IMR-90 (cell line): ENCODE measurements around the gene ZMIZ1. TPM values are rescaled to one million over a fixed set of nuclear protein-coding genes. Genes with fewer than 3 reads are reported as not detected.

Experiments
- ATAC-seq: fragments of 200-7000 bp; cut with Tn5 transposase; 2 replicates; pipeline ENCODE4 v1.9.1; 2020; ENCODE audit warnings: low read depth, mild to moderate bottlenecking, moderate library complexity
- BruUV-seq: library from RNA; stranded (reverse); fragments of 400-500 nt; replicated peaks from 2 replicates; lab custom pipeline; 2021; lab: Mats Ljungman, UMichigan
- CTCF ChIA-PET: fragments of 300-600 bp; formaldehyde crosslinking; extraction: SDS; loops from one replicate; lab custom pipeline; 2021; ENCODE audit warnings: antibody characterized with exemption; lab: Yijun Ruan, JAX
- POLR2A ChIA-PET: fragments of 300-600 bp; sonication (Branson Sonifier 250); formaldehyde crosslinking; loops from one replicate; lab custom pipeline; 2022; ENCODE audit warnings: antibody characterized with exemption; ENCODE audit not compliant: unreplicated experiment; lab: Charles Lee
- DNase-seq: peaks from one replicate; pipeline ENCODE4 v3.0.0; 2013
- H2AFZ ChIP-seq: replicated peaks from 2 replicates; pipeline ENCODE3; 2013; ENCODE audit warnings: low read length, mild to moderate bottlenecking; ENCODE audit not compliant: poor library complexity
- H2AK5ac ChIP-seq: 2 replicates; pipeline ENCODE4 v1.6.1; 2013; ENCODE audit warnings: low read depth, low read length, inconsistent platforms
- H2AK9ac ChIP-seq: replicated peaks from 2 replicates; pipeline ENCODE3; 2013; ENCODE audit warnings: mild to moderate bottlenecking, low read depth, low read length, moderate library complexity; ENCODE audit not compliant: poor library complexity
- H2BK120ac ChIP-seq: 2 replicates; pipeline ENCODE4 v1.6.1; 2013; ENCODE audit warnings: low read depth, low read length, inconsistent platforms
- H2BK15ac ChIP-seq: 3 replicates; pipeline ENCODE4 v1.6.1; 2013; ENCODE audit warnings: low read depth, low read length, inconsistent platforms
- H2BK20ac ChIP-seq: 2 replicates; pipeline ENCODE4 v1.6.1; 2013; ENCODE audit warnings: low read depth, mild to moderate bottlenecking, inconsistent platforms, low read length, moderate library complexity
- H2BK5ac ChIP-seq: 2 replicates; pipeline ENCODE4 v1.6.1; 2013; ENCODE audit warnings: mild to moderate bottlenecking, low read depth, low read length, inconsistent platforms; ENCODE audit not compliant: poor library complexity, severe bottlenecking
- H3K14ac ChIP-seq: replicated peaks from 2 replicates; pipeline ENCODE4 v1.6.1; 2013; ENCODE audit warnings: low read depth, low read length, inconsistent platforms
- H3K18ac ChIP-seq: 2 replicates; pipeline ENCODE4 v1.6.1; 2013; ENCODE audit warnings: low read depth, low read length, control low read depth
- H3K23ac ChIP-seq: 2 replicates; pipeline ENCODE4 v1.6.1; 2013; ENCODE audit warnings: low read depth, low read length, inconsistent platforms
- H3K27ac ChIP-seq: 2 replicates; pipeline ENCODE4 v1.5.1; 2013; ENCODE audit warnings: mild to moderate bottlenecking, control low read depth, low read length; ENCODE audit not compliant: insufficient read depth
- H3K27me3 ChIP-seq: 2 replicates; pipeline ENCODE4 v1.6.1; 2013; ENCODE audit warnings: low read length; ENCODE audit not compliant: control insufficient read depth, insufficient read depth
- H3K36me3 ChIP-seq: 2 replicates; pipeline ENCODE4 v1.6.1; 2013; ENCODE audit warnings: low read length, mixed read lengths; ENCODE audit not compliant: control insufficient read depth, insufficient read depth
- H3K4ac ChIP-seq: 2 replicates; pipeline ENCODE4 v1.6.1; 2013; ENCODE audit warnings: low read depth, low read length, inconsistent platforms
- H3K4me1 ChIP-seq: 2 replicates; pipeline ENCODE4 v1.6.1; 2013; ENCODE audit warnings: low read length, mixed read lengths; ENCODE audit not compliant: control insufficient read depth, insufficient read depth
- H3K4me2 ChIP-seq: 2 replicates; pipeline ENCODE4 v1.6.1; 2013; ENCODE audit warnings: low read depth, mild to moderate bottlenecking, control low read depth, low read length, moderate library complexity
- H3K4me3 ChIP-seq: 2 replicates; pipeline ENCODE4 v1.5.1; 2013; ENCODE audit warnings: low read depth, mild to moderate bottlenecking, control low read depth, low read length, moderate library complexity; ENCODE audit not compliant: insufficient read depth
- H3K56ac ChIP-seq: 2 replicates; pipeline ENCODE4 v1.6.1; 2013; ENCODE audit warnings: low read length, inconsistent platforms; ENCODE audit not compliant: insufficient read depth; ENCODE audit errors: extremely low read depth
- H3K79me1 ChIP-seq, 2 experiments: 2 replicates each; pipeline ENCODE4 v1.6.1; 2013; ENCODE audit warnings: low read length in 2 of 2, inconsistent platforms in 1 of 2, low read depth in 1 of 2
- H3K9ac ChIP-seq: 2 replicates; pipeline ENCODE4 v1.6.1; 2013; ENCODE audit warnings: low read depth, low read length, control low read depth
- H3K9me1 ChIP-seq: 2 replicates; pipeline ENCODE4 v1.6.1; 2013; ENCODE audit warnings: low read length, inconsistent platforms; ENCODE audit not compliant: insufficient read depth
- H3K9me3 ChIP-seq: 2 replicates; pipeline ENCODE4 v1.6.1; 2013; ENCODE audit warnings: low read length; ENCODE audit not compliant: control insufficient read depth, insufficient read depth
- H4K20me1 ChIP-seq: 2 replicates; pipeline ENCODE4 v1.6.1; 2013; ENCODE audit warnings: low read length, inconsistent platforms; ENCODE audit not compliant: insufficient read depth
- H4K5ac ChIP-seq: 2 replicates; pipeline ENCODE4 v1.6.1; 2013; ENCODE audit warnings: mild to moderate bottlenecking, low read depth, low read length, control low read depth
- H4K8ac ChIP-seq, 2 experiments: 2 replicates each; pipeline ENCODE4 v1.6.1; 2013; ENCODE audit warnings: low read depth in 2 of 2, low read length in 2 of 2, control low read depth in 1 of 2, inconsistent platforms in 1 of 2
- H4K91ac ChIP-seq: 2 replicates; pipeline ENCODE4 v1.6.1; 2013; ENCODE audit warnings: low read depth, low read length, inconsistent platforms; ENCODE audit not compliant: insufficient read depth
- CEBPB ChIP-seq: IDR thresholded peaks from 2 replicates; pipeline ENCODE4 v1.6.1; 2012; ENCODE audit warnings: low read depth, low read length, improper control_type of control experiment
- MAFK ChIP-seq: IDR thresholded peaks from 2 replicates; pipeline ENCODE4 v1.6.1; 2012; ENCODE audit warnings: low read depth, low read length, improper control_type of control experiment
- POLR2A ChIP-seq: IDR thresholded peaks from 2 replicates; pipeline ENCODE4 v1.6.1; 2012; ENCODE audit warnings: mild to moderate bottlenecking, low read depth, low read length
- RAD21 ChIP-seq: IDR thresholded peaks from 2 replicates; pipeline ENCODE4 v1.6.1; 2012; ENCODE audit warnings: low read length, improper control_type of control experiment
- WGBS, 2 experiments: methylation state at CpG; one replicate each; pipeline versions ENCODE4 v1.1.5 to v1.1.7; 2013; ENCODE audit warnings: missing lambda C conversion rate in 2 of 2; ENCODE audit not compliant: insufficient read length in 1 of 2; ENCODE audit errors: extremely low coverage in 2 of 2; 5-methylcytosine and 5-hydroxymethylcytosine counted together
- dilution Hi-C: fragments of 300-500 bp; cut with HindIII; formaldehyde crosslinking; loops from one replicate; pipeline ENCODE4 v1.14.3; 2018; ENCODE audit warnings: low sequenced_read_pairs; ENCODE audit not compliant: unreplicated experiment
- in situ Hi-C: fragments of 300-500 bp; cut with MboI; formaldehyde crosslinking; loops from 3 replicates; pipeline ENCODE4 v1.14.3; 2019; ENCODE audit warnings: low sequenced_read_pairs, inconsistent platforms, mixed read lengths
- intact Hi-C: fragments of 100-400 bp; cut with micrococcal nuclease; formaldehyde crosslinking; loops from 2 replicates; pipeline ENCODE4 v1.10.0; 2022
- polyA plus RNA-seq, 3 experiments: library from polyadenylated mRNA; depleted of rRNA; stranded (reverse); fragments of >200 nt; gene quantifications; 2 replicates each; pipeline ENCODE4 v1.2.3, GENCODE V29; 2012; ENCODE audit warnings: low replicate concordance in 1 of 3
- total RNA-seq: library from RNA; depleted of rRNA; stranded (reverse); fragments of >200 nt; gene quantifications from 2 replicates; pipeline ENCODE4 v1.2.3, GENCODE V29; 2012
- TF ChIP-seq, protein P1 (sequence below): conservative IDR thresholded peaks from 2 replicates; pipeline ENCODE4 v1.5.1; 2012; ENCODE audit warnings: mild to moderate bottlenecking, low read depth, low read length, improper control_type of control experiment
- TF ChIP-seq, protein P2 (sequence below): fragments of 150-350 bp; IDR thresholded peaks from 2 replicates; pipeline ENCODE4 v1.6.1; 2017; ENCODE audit warnings: mild to moderate bottlenecking, antibody characterized with exemption, low read length, low read depth

ZMIZ1 gene
- total and polyA plus RNA-seq, 2 of the 4 experiments (the other 2 are of a cell fraction): 6.6 to 48.7 TPM

DNA sequence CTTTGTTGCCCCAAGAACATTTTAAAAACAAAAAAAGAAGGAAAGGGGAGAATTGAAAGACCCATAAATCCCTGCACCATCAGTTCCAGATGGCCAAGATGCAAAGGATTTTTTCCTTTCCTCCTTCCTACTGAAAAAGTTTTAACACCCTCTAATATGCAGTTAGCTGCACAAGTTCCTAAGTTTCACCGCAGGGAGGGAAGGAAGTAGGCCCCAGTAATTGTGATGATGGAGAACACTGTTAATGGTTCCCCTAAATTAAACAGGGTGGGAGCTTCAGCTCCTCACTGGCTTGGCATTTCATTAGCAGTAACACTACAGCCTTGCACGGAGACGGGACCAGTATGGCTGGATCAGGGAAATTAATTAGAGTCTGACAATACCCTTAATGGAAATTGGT is 214.8 kb downstream of the ZMIZ1 start:
- H3K9me3 ChIP-seq: no peaks in the 10 kb centered on the region
- no peak overlapping the region for H3K18ac ChIP-seq
- H3K23ac ChIP-seq: peak overlapping the region; percentile 43; the same call in 1 of the 2 replicates
- peaks cover 37% of the 10 kb centered on the region for H3K9me1 ChIP-seq
- ChIA-PET POLR2A (no interaction called here), CTCF (no interaction called here)
- H3K56ac ChIP-seq: no peak overlapping the region
- H3K14ac ChIP-seq: peak overlapping the region; percentile 65
- H4K8ac ChIP-seq: no peak overlapping the region
- no peak overlapping the region for H2BK120ac ChIP-seq
- H4K5ac ChIP-seq: no peak overlapping the region
- dilution Hi-C loops: no loop called here
- no peak overlapping the region for H2BK20ac ChIP-seq
- H3K36me3 ChIP-seq: peaks cover 64% of the 10 kb centered on the region
- H3K4me1 ChIP-seq: peaks cover 14% of the 10 kb centered on the region
- BruUV-seq: no TSS peak
- no peaks in the 10 kb centered on the region for H3K27me3 ChIP-seq
- H3K9ac ChIP-seq: no peak overlapping the region
- no peak overlapping the region for H4K91ac ChIP-seq
- no peak overlapping the region for H3K27ac ChIP-seq
- WGBS, 2 experiments: no CpG with 5 or more reads among the region's 3 CpGs
- DNase-seq (no peak), ATAC-seq (no peak)
- peaks cover 73% of the 10 kb centered on the region for H4K20me1 ChIP-seq
- intact Hi-C loops: no loop called here
- no peak overlapping the region for H2AK9ac ChIP-seq
- no peak overlapping the region for H2BK5ac ChIP-seq
- no peak overlapping the region for H2AFZ ChIP-seq
- no peak for TF ChIP-seq POLR2A
- TF ChIP-seq, protein P1, sequence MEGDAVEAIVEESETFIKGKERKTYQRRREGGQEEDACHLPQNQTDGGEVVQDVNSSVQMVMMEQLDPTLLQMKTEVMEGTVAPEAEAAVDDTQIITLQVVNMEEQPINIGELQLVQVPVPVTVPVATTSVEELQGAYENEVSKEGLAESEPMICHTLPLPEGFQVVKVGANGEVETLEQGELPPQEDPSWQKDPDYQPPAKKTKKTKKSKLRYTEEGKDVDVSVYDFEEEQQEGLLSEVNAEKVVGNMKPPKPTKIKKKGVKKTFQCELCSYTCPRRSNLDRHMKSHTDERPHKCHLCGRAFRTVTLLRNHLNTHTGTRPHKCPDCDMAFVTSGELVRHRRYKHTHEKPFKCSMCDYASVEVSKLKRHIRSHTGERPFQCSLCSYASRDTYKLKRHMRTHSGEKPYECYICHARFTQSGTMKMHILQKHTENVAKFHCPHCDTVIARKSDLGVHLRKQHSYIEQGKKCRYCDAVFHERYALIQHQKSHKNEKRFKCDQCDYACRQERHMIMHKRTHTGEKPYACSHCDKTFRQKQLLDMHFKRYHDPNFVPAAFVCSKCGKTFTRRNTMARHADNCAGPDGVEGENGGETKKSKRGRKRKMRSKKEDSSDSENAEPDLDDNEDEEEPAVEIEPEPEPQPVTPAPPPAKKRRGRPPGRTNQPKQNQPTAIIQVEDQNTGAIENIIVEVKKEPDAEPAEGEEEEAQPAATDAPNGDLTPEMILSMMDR: no peak
- TF ChIP-seq RAD21: no peak
- no peak for TF ChIP-seq CEBPB
- TF ChIP-seq, protein P2, sequence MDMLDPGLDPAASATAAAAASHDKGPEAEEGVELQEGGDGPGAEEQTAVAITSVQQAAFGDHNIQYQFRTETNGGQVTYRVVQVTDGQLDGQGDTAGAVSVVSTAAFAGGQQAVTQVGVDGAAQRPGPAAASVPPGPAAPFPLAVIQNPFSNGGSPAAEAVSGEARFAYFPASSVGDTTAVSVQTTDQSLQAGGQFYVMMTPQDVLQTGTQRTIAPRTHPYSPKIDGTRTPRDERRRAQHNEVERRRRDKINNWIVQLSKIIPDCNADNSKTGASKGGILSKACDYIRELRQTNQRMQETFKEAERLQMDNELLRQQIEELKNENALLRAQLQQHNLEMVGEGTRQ: no peak
- TF ChIP-seq MAFK: no peak
- no peak overlapping the region for H2AK5ac ChIP-seq
- H2BK15ac ChIP-seq: no peak overlapping the region
- no peak overlapping the region for H3K4me3 ChIP-seq
- H3K4me2 ChIP-seq: no peak overlapping the region
- in situ Hi-C loops: no loop called here
- no peak overlapping the region for H3K4ac ChIP-seq
- peaks cover 52 to 90% of the 10 kb centered on the region in 2 experiments for H3K79me1 ChIP-seq
